ENCODE data around the gene OR11A1.

The OR11A1 gene

GRCh38 chr6:29456971-29457370 is at the start of gene OR11A1, which contains the start of gene OR2H1:
OR11A1 (minus strand) TSS chr6:29457071; CDS start chr6:29427641, 29,430 bp downstream.
OR2H1 (plus strand) TSS chr6:29457155; CDS start chr6:29461770, 4,615 bp downstream.
- no peak for DNase-seq

DNA sequence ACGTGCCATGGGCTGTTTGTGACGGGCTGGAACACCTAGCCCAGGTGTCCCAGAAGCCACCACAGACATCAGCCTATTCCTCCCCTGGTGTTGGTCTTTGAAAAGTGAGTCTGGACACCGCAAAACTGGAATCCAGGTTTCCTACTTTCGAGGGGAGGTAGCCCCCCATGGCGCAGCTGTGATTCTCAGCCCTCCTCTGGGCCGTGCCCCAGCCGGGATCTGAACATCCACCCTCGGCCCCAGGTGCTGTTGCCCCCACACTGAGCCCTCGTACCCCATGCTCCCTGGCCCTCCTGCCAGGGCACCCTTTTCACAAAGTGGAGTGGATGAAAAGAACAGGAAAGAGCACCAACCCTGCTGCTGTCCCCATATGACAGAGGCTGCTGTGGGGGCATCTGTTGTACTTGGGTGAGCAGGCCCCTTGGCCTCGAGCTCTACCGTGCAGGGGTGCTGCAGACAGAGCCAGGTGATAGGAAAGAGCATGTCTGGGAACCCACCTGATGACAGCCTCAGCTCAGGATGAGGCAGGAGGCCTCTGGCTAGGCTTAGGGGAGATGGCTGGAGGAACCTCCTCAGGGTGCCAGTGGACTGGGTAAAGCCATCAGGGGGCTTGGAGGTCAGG is 49.7 kb upstream of the OR11A1 start:
- no peak for DNase-seq

GRCh38 chr6:29505808-29506207 is 48.9 kb upstream of the OR11A1 start:
- no peak for DNase-seq

DNA sequence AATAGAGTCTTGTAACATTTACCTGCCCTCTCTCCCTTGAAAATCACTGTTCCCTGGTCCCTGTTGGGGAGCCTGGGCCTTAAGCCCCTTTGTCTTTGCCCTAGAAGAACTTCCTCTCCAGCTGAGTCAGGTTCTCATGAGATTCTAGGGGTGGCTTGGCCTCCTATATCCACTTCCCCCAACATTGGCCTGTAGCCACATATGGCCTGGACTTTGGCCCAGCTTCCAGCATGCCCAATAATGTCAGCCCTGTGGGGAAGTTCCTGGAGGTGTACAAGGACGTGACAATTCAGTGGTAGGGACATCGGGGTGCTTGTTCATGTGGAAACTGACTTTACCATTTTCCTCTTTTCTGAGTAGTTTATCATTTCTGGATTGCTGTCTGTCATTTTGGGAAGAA is 48.1 kb upstream of the OR11A1 start:
- DNase-seq: no peak

GRCh38 chr6:29502597-29502996 is 45.7 kb upstream of the OR11A1 start:
- DNase-seq: no peak

DNA sequence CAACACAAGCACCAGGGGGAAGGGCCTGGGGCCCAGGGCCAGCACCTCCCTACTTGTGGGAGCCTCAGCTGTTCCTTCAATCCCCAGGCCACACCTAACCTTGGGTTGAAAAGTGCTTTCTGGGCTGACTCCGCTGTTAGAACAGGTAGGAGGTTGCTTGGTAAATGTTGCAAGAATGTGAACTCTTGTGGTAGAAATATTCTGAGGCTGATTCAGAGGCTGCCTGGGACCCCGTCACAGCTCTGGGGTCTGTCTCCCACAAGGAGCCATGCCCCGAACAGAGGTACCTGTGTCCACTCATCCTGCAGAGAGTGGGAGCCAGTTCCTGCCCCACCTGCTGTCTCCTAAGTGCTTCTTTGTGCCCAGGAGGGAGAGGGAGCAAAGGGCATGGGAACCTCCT is 45.3 kb upstream of the OR11A1 start:
- DNase-seq: no peak

DNA sequence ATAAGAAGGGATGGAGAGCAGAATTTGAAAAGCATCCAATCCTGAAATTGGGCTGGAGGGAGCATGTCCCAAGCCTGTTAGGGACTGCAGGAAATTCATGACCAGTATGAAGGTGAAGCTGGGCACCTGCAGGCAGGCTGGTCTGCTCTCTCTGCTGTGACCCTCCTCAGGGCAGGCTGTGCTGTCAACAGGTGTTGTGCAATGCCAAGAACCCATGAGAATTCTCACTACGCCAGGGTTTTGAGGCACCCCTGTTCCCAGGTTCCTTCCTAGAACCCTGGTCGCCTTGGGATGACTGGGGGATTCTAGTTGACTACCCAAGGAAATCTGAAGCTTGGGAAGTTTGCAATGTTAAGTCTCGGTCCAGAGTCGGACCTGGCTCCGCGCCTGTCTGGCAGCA is 44.2 kb upstream of the OR11A1 start:
- no peak for DNase-seq

- no peak for DNase-seq
Observed at GRCh38 chr6:29500594-29500993, 43.7 kb upstream of the OR11A1 start.

- no peak for DNase-seq
Observed at GRCh38 chr6:29499704-29500103, 42.8 kb upstream of the OR11A1 start.

- no peak for DNase-seq
Observed at GRCh38 chr6:29496961-29497360, 40.1 kb upstream of the OR11A1 start.

DNA sequence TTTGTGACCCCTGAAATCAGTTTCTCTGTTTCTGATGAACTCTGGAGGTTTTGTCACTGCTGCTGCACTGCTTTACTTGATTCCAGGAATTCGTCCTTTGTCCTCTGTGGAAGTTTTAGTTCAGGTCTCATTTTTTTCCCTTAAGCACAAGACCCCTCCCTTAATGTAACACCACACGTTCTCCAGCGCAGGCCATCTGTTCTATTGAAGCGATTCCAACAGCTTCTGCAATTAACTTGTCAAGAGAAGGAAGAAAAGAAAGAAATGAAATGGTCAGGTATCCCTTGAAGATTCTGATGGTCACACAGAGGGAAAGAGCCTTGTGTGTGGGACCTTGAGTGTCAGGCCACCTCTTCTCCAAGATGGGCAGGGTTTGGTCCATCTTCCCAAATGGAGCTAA is 38.7 kb upstream of the OR11A1 start:
- peak in 1 of 2 experiments; percentile 8 for DNase-seq

- no peak for DNase-seq
Observed at GRCh38 chr6:29494131-29494530, 37.3 kb upstream of the OR11A1 start.

DNA sequence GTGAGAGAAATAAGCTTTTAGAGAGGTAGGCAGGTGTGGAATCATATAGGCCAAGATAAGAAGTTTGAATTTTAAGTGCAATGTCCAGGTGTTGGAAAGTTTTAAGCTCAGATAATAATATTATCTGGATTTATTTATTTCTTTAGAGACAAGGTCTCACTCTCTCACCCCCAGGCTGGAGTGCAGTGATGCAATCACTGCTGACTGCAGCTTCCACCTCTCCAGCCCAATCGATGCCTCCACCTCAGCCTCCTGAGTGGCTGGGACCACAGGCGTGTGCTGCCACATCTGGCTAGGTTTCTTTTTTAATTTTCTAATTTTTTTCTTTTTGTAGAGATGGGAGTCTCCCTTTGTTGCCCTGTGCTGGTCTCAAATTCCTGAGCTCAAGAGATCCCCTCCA is 36.4 kb upstream of the OR11A1 start:
- DNase-seq: no peak

GRCh38 chr6:29491574-29491973 is 34.7 kb upstream of the OR11A1 start:
- no peak for DNase-seq

- no peak for DNase-seq
Observed at GRCh38 chr6:29490552-29490951, 33.7 kb upstream of the OR11A1 start.

DNA sequence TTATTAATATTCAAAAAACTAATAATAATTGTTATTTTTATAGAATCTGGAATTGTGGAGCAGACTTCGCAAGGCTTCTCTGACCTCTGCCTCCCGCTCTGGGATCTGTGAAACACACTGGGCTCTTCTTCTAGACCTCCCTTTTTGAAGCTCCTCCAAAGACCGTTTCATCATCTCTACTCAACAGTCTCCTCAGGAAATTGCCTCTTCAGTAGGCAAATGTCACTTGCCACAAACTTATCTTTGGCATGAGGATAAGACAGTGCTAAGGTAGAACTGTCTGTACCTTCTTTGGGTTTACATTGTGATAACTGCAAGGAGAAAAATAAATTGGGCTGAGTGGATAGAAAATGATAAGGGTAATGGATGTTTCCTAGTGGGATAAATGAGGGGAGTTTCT is 33.2 kb upstream of the OR11A1 start:
- DNase-seq: no peak

GRCh38 chr6:29489286-29489685 is 32.4 kb upstream of the OR11A1 start:
- DNase-seq: no peak

DNA sequence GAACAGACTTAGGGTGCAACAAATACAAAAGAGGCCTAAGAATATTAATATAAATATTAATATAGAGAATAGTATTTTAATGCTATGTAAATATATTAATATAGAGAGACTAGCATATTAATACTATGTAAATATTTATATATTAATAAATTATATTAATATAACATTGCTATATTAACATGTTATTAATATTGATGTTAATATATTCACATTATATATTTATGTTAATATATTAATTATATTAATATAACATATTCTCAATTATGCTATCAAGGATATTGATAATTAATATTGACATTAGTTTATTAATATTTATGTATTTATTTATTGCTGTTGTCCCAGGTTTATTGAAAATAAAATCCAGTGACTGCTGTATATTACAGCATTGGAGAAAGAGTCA is 32.0 kb upstream of the OR11A1 start:
- DNase-seq: no peak

- DNase-seq: no peak
Observed at GRCh38 chr6:29487660-29488059, 30.8 kb upstream of the OR11A1 start, which contains the start of gene MAS1L. MAS1L (minus strand) TSS chr6:29487956; CDS start chr6:29487902, 54 bp downstream.

GRCh38 chr6:29487131-29487530 is 30.3 kb upstream of the OR11A1 start:
- no peak for DNase-seq

DNA sequence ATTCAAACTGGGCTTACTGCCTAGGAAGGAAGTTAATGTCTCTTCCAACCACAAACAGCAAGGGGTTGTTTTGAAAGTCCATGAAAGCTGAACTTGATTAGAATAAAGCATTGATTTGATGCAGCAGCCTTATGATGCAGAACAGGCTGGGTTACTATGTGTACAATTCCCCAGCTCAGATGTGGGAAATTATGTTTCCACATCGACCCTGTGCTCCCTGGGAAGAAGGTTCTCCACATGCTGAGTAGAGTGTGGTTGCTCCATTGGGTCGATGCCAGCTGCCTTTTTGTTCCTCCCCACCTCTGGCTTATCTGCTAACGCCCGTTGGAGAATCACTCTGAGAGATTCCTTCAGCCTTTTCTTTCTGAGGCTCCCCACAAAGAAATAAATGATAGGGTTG is 29.7 kb upstream of the OR11A1 start:
- no peak for DNase-seq

DNA sequence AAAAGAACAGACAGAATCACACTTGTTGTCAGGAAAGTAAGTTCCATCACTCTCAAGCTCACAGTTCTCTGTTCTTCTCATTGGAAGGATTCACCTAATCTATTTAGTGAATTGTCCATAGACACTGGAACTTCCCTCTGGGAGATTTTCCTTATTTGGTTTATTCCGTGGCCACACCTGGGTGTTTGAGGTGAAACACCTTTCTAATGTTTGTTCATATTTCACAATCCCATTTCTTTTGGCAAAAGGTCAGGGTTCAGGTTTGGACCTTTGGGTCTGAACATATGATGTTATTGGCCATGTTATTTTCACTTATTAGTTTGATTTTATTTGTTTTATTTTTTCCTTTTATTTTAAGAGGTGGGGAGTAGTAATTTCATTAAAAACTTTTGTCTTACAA is 26.9 kb upstream of the OR11A1 start:
- DNase-seq: no peak

DNA sequence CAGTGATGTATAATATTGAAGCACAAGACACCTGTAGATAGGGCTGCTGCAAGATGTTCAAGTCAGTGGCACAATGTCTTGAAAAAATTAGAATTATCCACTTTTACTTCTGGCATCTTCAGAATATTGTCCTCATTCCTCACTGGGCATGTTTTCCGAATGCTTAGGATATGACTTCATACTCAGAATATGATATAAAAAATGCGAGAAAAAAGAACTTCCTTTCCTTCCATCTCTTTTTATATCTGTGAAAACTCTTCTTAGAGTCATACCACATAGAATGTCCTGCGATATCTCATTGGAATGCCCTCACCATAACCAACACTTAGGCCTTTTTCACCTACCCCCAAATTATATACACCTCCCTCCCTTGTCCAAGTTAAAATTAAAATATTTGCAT is 26.3 kb upstream of the OR11A1 start:
- DNase-seq: no peak

DNA sequence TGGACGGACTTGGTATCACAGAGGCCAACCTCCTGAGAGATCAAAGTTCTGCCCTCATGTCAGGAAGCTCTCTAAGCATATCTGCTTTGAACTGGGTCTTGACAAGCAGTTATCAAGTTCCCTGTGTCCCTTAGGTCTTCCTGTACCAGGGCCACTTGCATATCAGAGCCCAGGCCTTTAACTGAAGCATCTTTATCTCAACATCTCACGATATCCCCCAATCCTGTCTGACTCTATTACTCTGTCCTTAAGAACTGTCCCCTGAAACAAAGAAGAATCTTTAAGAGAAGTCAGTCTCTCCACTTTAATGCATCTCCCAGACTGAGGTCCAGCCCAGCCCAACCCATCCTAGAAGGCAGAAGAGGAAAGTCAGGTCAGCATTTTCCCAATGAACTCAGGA is 22.7 kb upstream of the OR11A1 start:
- DNase-seq: no peak

GRCh38 chr6:29478740-29479139 is 21.9 kb upstream of the OR11A1 start:
- no peak for DNase-seq

Data from NCI-H446 (cell line).